K562 (cell line): ENCODE data around the gene EFHD2. TPM values are rescaled to one million over a fixed set of nuclear protein-coding genes. Genes with fewer than 3 reads are reported as not detected.

ENCODE experiments used
- BRF2 ChIP-seq: IDR thresholded peaks from 3 replicates; pipeline ENCODE4 v1.6.1; 2011; ENCODE audit warnings: borderline replicate concordance, mild to moderate bottlenecking; ENCODE audit not compliant: insufficient read length, insufficient read depth
- CBFA2T2 ChIP-seq: fragments of 450-650 bp; conservative IDR thresholded peaks from 2 replicates; pipeline ENCODE4 v1.6.1; 2017; ENCODE audit warnings: mild to moderate bottlenecking
- CBX5 ChIP-seq: IDR thresholded peaks from 2 replicates; pipeline ENCODE4 v1.6.1; 2014; ENCODE audit warnings: low read depth, borderline replicate concordance
- FOXJ2 ChIP-seq: fragments of 200-800 bp; sonication (Bioruptor generic); IDR thresholded peaks from 2 replicates; pipeline ENCODE4 v1.6.1; 2016; ENCODE audit warnings: missing genetic modification characterization, missing compliant biosample characterization
- FOXP1 ChIP-seq: sonication (generic); formaldehyde crosslinking; IDR thresholded peaks from 2 replicates; pipeline ENCODE4 v1.8.0; 2022; ENCODE audit warnings: mild to moderate bottlenecking, missing genetic modification reagents
- HDAC6 ChIP-seq: IDR thresholded peaks from 2 replicates; pipeline ENCODE4 v1.6.1; 2012; ENCODE audit warnings: low read depth, mild to moderate bottlenecking, control low read depth, inconsistent platforms, low read length, moderate library complexity
- IFI16 ChIP-seq: fragments of 250-450 bp; sonication (Bioruptor Pico); IDR thresholded peaks from 2 replicates; pipeline ENCODE4 v2.1.2; 2022; ENCODE audit warnings: mild to moderate bottlenecking, inconsistent platforms
- MEF2D ChIP-seq: conservative IDR thresholded peaks from 2 replicates; pipeline ENCODE4 v1.6.1; 2016; ENCODE audit warnings: low read depth, missing genetic modification characterization, missing compliant biosample characterization
- MTA2 ChIP-seq: fragments of 450-650 bp; IDR thresholded peaks from 2 replicates; pipeline ENCODE4 v1.6.1; 2016; ENCODE audit warnings: low read depth
- NCOA1 ChIP-seq: fragments of 450-650 bp; IDR thresholded peaks from 2 replicates; pipeline ENCODE4 v1.6.1; 2016; ENCODE audit warnings: low read depth
- NFXL1 ChIP-seq: fragments of 450-650 bp; formaldehyde crosslinking; IDR thresholded peaks from 2 replicates; pipeline ENCODE4 v1.4.0; 2021; ENCODE audit warnings: mild to moderate bottlenecking
- RB1 ChIP-seq: fragments of 450-650 bp; IDR thresholded peaks from 2 replicates; pipeline ENCODE4 v1.6.1; 2017; ENCODE audit warnings: low read depth, mild to moderate bottlenecking
- RNF2 ChIP-seq: sonication (generic); IDR thresholded peaks from 2 replicates; pipeline ENCODE4 v1.6.1; 2016
- VEZF1 ChIP-seq: fragments of 200-800 bp; sonication (Bioruptor generic); IDR thresholded peaks from 2 replicates; pipeline ENCODE4 v1.6.1; 2017; ENCODE audit warnings: missing genetic modification characterization, missing compliant biosample characterization
- XRCC3 ChIP-seq: fragments of 450-650 bp; IDR thresholded peaks from 2 replicates; pipeline ENCODE4 v1.6.1; 2017; ENCODE audit warnings: mild to moderate bottlenecking, moderate library complexity
- XRCC4 ChIP-seq: IDR thresholded peaks from one replicate; pipeline ENCODE4 v1.6.1; 2011; ENCODE audit not compliant: insufficient read depth, insufficient read length; ENCODE audit errors: extremely low read depth
- XRCC5 ChIP-seq: fragments of 200-400 bp; formaldehyde crosslinking; IDR thresholded peaks from 2 replicates; pipeline ENCODE4 v1.6.1; 2017; ENCODE audit warnings: low read depth, mild to moderate bottlenecking, low read length
- ZFP36 ChIP-seq: fragments of 150-350 bp; IDR thresholded peaks from 2 replicates; pipeline ENCODE4 v1.6.1; 2018; ENCODE audit warnings: low read length, low read depth; ENCODE audit not compliant: partially characterized antibody
- ZNF165 ChIP-seq: fragments of 250-450 bp; sonication (Bioruptor Pico); IDR thresholded peaks from 2 replicates; pipeline ENCODE4 v1.4.0; 2020; ENCODE audit warnings: borderline replicate concordance
- ZNF282 ChIP-seq: sonication (generic); formaldehyde crosslinking; IDR thresholded peaks from 2 replicates; pipeline ENCODE4 v1.8.1; 2023; ENCODE audit warnings: missing genetic modification reagents
- ZNF778 ChIP-seq: fragments of 450-650 bp; formaldehyde crosslinking; IDR thresholded peaks from 2 replicates; pipeline ENCODE4 v1.4.0; 2020; ENCODE audit warnings: mild to moderate bottlenecking, moderate library complexity
- ZNF780A ChIP-seq: fragments of 250-450 bp; sonication (Bioruptor Pico); IDR thresholded peaks from 2 replicates; pipeline ENCODE4 v1.5.0; 2021; ENCODE audit warnings: mild to moderate bottlenecking
- polyA plus RNA-seq, 8 experiments: library from polyadenylated mRNA; depleted of rRNA in 4 of 8; stranded (reverse) in 5 of 8; unstranded in 3 of 8; fragments of >200 nt; fragmentation: Nextera tagmentation in 2 of 8; fragmentation: Illumina TruSeq in 1 of 8; extraction: Ambion mirVana in 2 of 8; extraction: Trizol in 1 of 8; gene quantifications; 2 replicates each; pipeline versions ENCODE4 v1.2.1 to v1.2.3, GENCODE V29; 2011 to 2014; ENCODE audit warnings: inconsistent platforms in 1 of 8, missing spikeins in 1 of 8
- total RNA-seq, 7 experiments: library from RNA; depleted of rRNA in 6 of 7; stranded (reverse); fragments of >200 nt in 6 of 7; fragmentation: Illumina TruSeq in 2 of 7; extraction: Trizol in 2 of 7; gene quantifications; 2 replicates each; pipeline versions ENCODE4 v1.2.1 to v1.2.3, GENCODE V29; 2011 to 2021; ENCODE audit warnings: low replicate concordance in 1 of 7
- TF ChIP-seq, protein P1 (sequence below): fragments of 250-450 bp; sonication (Bioruptor Pico); IDR thresholded peaks from 2 replicates; pipeline ENCODE4 v1.5.0; 2021
- TF ChIP-seq, protein P2 (sequence below): sonication (generic); IDR thresholded peaks from 2 replicates; pipeline ENCODE4 v1.6.1; 2016
- TF ChIP-seq, protein P3 (sequence below), 2 experiments: fragments of 450-650 bp in 1 of 2; sonication (generic) in 1 of 2; formaldehyde crosslinking in 1 of 2; IDR thresholded peaks in 1 of 2; conservative IDR thresholded peaks in 1 of 2; 2 replicates each; pipeline versions ENCODE4 v1.6.1 to v1.8.1; 2016 to 2023; ENCODE audit warnings: mild to moderate bottlenecking in 2 of 2, moderate library complexity in 2 of 2, inconsistent platforms in 1 of 2, missing genetic modification reagents in 1 of 2

Gene EFHD2
- total and polyA plus RNA-seq, 9 of the 15 experiments (the other 6 are each of a cell fraction or from before 2014, with no cell fraction given): 1.7 to 73.5 (median 25.2) TPM

GRCh38 chr1:15417059-15417934 lies 7.6 kb downstream of the EFHD2 start (continued):
- TF ChIP-seq, protein P1, sequence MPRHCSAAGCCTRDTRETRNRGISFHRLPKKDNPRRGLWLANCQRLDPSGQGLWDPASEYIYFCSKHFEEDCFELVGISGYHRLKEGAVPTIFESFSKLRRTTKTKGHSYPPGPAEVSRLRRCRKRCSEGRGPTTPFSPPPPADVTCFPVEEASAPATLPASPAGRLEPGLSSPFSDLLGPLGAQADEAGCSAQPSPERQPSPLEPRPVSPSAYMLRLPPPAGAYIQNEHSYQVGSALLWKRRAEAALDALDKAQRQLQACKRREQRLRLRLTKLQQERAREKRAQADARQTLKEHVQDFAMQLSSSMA: no peak
- TF ChIP-seq HDAC6 (no peak), ZNF778 (no peak), ZNF165 (CRISPR knock-in tag) (no peak), XRCC4 (no peak), FOXP1 (no peak), CBX5 (no peak), ZNF780A (CRISPR knock-in tag) (no peak), FOXJ2 (no peak), CBFA2T2 (peak; percentile 32), BRF2 (no peak), RB1 (no peak), VEZF1 (peak; percentile 93), MTA2 (peak; percentile 15; the same call in 1 of the 2 replicates), XRCC5 (no peak), RNF2 (peak; percentile 76; the same call in 1 of the 2 replicates), XRCC3 (no peak), NFXL1 (CRISPR knock-in tag) (no peak), NCOA1 (no peak), IFI16 (CRISPR knock-in tag) (no peak), ZFP36 (peak; percentile 2), MEF2D (tag) (no peak), ZNF282 (CRISPR knock-in tag) (no peak)
- TF ChIP-seq, protein P2, sequence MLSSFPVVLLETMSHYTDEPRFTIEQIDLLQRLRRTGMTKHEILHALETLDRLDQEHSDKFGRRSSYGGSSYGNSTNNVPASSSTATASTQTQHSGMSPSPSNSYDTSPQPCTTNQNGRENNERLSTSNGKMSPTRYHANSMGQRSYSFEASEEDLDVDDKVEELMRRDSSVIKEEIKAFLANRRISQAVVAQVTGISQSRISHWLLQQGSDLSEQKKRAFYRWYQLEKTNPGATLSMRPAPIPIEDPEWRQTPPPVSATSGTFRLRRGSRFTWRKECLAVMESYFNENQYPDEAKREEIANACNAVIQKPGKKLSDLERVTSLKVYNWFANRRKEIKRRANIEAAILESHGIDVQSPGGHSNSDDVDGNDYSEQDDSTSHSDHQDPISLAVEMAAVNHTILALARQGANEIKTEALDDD: peak; percentile 88
- TF ChIP-seq, protein P3, sequence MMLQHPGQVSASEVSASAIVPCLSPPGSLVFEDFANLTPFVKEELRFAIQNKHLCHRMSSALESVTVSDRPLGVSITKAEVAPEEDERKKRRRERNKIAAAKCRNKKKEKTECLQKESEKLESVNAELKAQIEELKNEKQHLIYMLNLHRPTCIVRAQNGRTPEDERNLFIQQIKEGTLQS (IDR thresholded peaks at IDR 0.05): peak; percentile 86
- TF ChIP-seq, protein P3 (CRISPR knock-in tag; conservative IDR thresholded peaks at IDR 0.05): no peak
